ENCODE data around the gene TAS1R1. TPM values are rescaled to one million over a fixed set of nuclear protein-coding genes. Genes with fewer than 3 reads are reported as not detected.

Gene TAS1R1
- 0.26 and 0.43 TPM in 2 replicates for total RNA-seq

GRCh38 chr1:6554907-6555778 is at the start of gene TAS1R1:
TSS of gene TAS1R1 (plus strand) at chr1:6555307. CDS start at chr1:6555374, 67 bp downstream.

GRCh38 chr1:6554031-6554906 is 838 bp upstream of the TAS1R1 start, which contains the start of gene NOL9:
TSS of gene NOL9 (minus strand) at chr1:6554513. CDS start at chr1:6554502, 11 bp downstream.

GRCh38 chr1:6579374-6580118 is 24.4 kb downstream of the TAS1R1 start, which contains the start of gene ZBTB48:
TSS of gene ZBTB48 (plus strand) at chr1:6579994. CDS start at chr1:6580610, 616 bp downstream.

DNA sequence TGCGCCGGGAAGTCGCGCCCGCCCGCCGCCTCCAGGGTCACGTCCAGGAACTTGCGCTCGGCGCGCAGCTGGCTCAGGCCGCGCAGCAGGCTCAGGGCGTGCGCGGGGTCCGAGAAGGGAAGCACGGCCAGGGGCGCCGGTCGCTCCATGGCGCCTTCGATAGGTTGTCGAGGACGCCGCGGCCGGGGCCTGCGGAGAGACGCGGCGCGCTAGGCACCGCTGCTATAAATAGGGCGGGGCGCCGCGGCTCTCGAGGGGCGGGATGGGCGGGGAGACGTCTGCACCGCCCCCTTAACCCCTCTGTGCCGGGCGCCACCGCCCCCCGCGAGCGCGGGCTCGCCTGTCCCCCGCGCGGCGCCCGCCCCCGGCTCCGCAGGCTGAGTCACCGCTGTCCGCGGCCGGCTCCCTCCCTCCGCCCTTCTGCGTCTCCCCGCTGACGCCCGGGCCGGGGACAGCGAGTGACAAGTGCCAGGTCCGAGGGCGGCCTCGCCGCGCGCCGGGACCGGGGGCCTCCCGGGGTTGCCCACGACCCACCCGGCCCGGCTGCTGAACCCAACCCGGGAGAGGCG is 47.6 kb downstream of the TAS1R1 start, which contains the start of gene KLHL21:
Gene KLHL21, minus strand, starts transcription at position 201 of the 569 bp plus-strand sequence. Its CDS starts 52 bp downstream, at position 149.

GRCh38 chr1:6613361-6614018 is 58.4 kb downstream of the TAS1R1 start, which contains the start of gene PHF13:
TSS of gene PHF13 (plus strand) at chr1:6613731. CDS start at chr1:6614067, 336 bp downstream.

DNA sequence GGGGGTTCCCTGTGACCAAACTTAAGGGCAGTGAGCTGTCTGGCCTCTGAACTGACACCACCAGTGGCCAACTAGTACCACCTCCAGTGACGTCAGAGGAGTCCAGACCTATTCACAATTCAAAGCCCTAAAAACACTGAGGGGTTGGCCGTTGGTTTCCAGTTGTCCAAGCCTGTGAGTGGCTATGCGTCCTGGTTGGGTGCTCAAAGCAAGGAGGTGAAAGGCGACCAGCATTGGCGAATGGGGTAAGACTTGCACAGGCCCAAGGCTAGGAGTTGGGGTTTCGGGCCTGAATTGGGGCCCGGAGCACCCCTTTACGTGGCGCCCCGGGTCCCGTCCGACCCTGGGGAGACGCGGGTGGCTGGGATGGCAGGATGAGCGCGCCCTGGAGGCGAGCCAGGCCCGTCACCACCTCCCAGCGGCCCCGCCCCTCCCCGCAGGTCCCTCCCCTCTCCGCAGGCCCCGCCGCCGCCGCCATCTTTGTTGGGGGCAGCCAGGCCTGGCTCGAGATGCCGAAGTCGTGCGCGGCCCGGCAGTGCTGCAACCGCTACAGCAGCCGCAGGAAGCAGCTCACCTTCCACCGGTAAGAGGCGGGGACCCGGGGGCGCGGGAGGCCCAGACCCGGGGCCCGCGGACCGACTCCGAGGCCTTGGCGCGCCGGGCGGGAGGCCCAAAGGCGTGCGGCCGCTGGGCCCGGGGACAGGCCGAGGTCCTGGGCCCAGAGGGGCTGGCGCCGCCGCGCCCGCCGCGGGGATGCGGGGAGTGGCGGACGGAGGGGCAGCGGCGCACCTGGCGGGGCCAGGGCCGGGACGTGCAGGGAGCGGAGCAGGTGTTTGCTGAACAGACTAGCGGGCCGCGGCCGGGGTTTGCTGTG is 69.8 kb downstream of the TAS1R1 start, which contains the start of gene THAP3:
Gene THAP3, plus strand, starts transcription at position 159 of the 874 bp plus-strand sequence. Its CDS starts 351 bp downstream, at position 510.

Small RNAs within 50 kb of the gene (small RNA-seq; reads per million reads assigned to genes)
- not detected for gene RNU6-731P

Other genes with a start within 250 kb of the TAS1R1 start
- gene ACOT7, start 161.5 kb upstream of the TAS1R1 start, total RNA-seq = 25.9 and 32.6 TPM in 2 replicates
- gene HES2, start 135.4 kb upstream of the TAS1R1 start, total RNA-seq = under 0.01 TPM in 1 of 2 replicates, not detected in the other
- under 0.01 TPM in 1 of 2 replicates, not detected in the other for gene ESPN, start 130.5 kb upstream of the TAS1R1 start, total RNA-seq
- 1.2 and 2.8 TPM in 2 replicates for gene TNFRSF25, start 89.1 kb upstream of the TAS1R1 start, total RNA-seq
- 3.9 and 5.0 TPM in 2 replicates for gene PLEKHG5, start 63.6 kb upstream of the TAS1R1 start, total RNA-seq
- gene NOL9, start 794 bp upstream of the TAS1R1 start, total RNA-seq = 36.1 and 38.3 TPM in 2 replicates
- gene ZBTB48, start 24.7 kb downstream of the TAS1R1 start, total RNA-seq = 9.9 and 10.8 TPM in 2 replicates
- 37.1 and 40.0 TPM in 2 replicates for gene KLHL21, start 47.6 kb downstream of the TAS1R1 start, total RNA-seq
- gene PHF13, start 58.4 kb downstream of the TAS1R1 start, total RNA-seq = 12.8 and 15.9 TPM in 2 replicates
- 14.6 and 14.9 TPM in 2 replicates for gene THAP3, start 69.6 kb downstream of the TAS1R1 start, total RNA-seq
- 28.6 and 31.3 TPM in 2 replicates for gene DNAJC11, start 146.5 kb downstream of the TAS1R1 start, total RNA-seq
- gene CAMTA1, start 230.1 kb downstream of the TAS1R1 start, total RNA-seq = 57.1 and 66.2 TPM in 2 replicates

Measured in articular chondrocyte of knee joint (primary cell).